D721Med (cell line): ENCODE results near the gene SAE1.

Experiments
- DNase-seq: peaks from one replicate; pipeline ENCODE4 v3.0.0; 2011; ENCODE audit warnings: low spot score; ENCODE audit not compliant: insufficient read length
- FAIRE-seq: peaks from 2 replicates; lab custom pipeline; 2011; peaks lifted over from hg19 to GRCh38; lab: Jason Lieb, UNC
- CTCF ChIP-seq: IDR thresholded peaks from 2 replicates; pipeline ENCODE4 v1.5.1; 2012; ENCODE audit warnings: mild to moderate bottlenecking, control low read depth; ENCODE audit not compliant: insufficient read depth; ENCODE audit errors: missing control alignments

Gene SAE1

DNA sequence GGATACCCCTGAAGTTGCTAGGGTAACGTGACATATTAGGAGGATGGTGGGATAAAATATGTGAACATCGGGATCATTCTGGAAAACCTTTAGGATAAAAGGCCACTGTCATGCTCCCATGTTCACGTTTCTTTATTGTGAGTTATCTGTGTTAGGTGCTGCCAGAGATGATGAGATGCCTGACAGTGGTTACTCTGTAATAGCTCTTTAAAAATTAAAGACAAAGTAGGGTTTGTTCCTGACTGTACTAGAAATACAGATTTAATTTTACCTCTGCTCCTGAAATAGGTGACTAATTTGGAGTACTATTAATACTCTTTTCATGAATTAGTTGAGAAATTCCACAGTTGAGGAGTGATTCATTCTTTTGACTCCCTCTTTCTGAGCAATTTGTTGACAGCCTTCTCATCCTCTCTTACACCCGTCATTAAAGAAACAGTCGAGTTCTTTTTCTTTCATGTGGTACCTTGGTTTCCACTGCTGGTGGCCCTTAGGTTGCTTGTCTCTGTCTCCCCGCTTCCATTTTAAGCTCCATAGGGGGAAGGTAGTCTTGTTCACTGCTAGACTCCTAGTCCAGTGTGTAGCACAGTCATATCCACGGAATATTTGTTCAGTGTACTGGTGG is 28.4 kb downstream of the SAE1 start:
- TF ChIP-seq CTCF: no peak
- FAIRE-seq (no peak), DNase-seq (no peak)

DNA sequence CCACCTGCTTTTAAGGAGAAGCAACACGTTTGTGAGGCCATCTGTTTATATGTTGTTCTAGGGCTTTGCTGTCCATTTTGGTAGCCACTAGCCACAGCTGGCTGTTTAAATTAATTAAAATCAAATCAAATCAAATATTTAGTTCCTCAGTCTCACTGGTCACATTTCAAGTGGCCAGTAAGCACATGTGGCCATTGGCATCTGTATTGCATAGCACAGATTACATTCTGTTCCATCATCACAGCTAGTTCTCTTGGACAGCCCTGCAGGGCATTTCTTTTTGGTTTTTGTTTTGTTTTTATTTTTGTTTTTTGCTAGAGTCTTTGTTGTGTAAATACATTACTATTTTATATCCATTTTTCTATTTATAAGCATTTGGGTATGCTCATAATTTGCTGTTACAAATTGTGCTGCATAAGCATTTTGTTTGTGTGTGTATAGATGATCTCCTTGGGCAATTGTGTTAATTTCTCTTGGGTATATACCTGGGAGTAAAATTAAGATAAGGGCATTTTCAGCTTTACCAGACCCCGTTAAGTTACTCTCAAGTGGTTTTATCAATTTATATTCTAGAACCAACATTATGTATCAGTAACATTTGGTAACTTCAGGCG is 31.3 kb downstream of the SAE1 start:
- no peak for TF ChIP-seq CTCF
- DNase-seq (no peak), FAIRE-seq (no peak)

DNA sequence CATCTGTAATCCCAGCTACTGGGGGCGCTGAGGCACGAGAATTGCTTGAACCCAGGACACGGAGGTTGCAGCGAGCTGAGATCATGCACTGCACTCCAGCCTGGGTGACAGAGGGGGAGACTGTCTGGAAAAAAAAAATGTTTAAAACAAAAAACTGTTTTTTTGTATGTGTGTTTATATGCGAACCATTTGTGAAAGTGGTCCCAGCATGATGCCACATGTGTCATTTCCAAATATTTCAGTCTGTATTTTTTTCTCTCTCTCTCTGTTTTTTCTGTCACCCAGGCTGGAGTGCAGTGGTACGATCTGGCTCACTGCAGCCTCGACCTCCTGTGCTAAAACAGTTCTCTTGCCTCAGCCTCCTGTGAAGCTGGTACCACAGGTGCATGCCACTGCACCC is 37.4 kb downstream of the SAE1 start:
- no peak for DNase-seq
- FAIRE-seq: no peak
- no peak for TF ChIP-seq CTCF

- TF ChIP-seq CTCF: no peak
- DNase-seq (no peak), FAIRE-seq (no peak)
Measured at GRCh38 chr19:47172666-47173455, 42.2 kb downstream of the SAE1 start.

DNA sequence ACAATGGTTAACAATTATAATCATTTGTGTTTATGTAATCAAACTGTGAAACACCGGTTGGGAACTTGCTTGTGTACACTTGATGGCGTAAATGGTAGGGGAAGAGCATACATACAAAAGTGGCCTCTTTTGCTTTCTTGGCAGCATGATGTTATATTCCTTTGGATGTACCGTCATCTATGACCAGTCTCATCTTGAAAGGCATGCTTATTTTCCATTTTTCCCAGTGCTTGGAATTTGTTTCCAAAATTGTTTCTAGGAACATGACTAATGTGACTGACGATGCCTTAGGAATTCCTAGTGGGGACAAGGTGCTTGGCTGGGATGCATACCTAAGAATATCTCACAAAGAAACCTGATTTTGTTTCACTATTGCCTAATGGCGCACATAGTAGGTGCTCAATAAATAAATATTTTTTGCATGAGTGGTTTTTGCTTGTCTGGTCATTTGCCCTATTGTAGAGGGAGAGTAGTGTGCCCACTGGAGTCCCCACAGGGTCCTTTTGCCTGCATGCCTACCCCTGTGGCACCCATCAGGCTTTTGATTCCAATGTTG is 45.5 kb downstream of the SAE1 start:
- no peak for DNase-seq
- no peak for TF ChIP-seq CTCF
- no peak for FAIRE-seq

- no peak for FAIRE-seq
- TF ChIP-seq CTCF: no peak
- DNase-seq: no peak
Measured at GRCh38 chr19:47176627-47177090, 46.0 kb downstream of the SAE1 start.
